HEK293 (cell line): ENCODE measurements around the gene ATP1A3.

ENCODE experiments used
- CTCF ChIA-PET: fragments of 350-600 bp; formaldehyde crosslinking; extraction: SDS; loops from one replicate; lab custom pipeline; 2021; ENCODE audit warnings: antibody characterized with exemption; lab: Yijun Ruan, JAX
- POLR2A ChIA-PET: fragments of 300-600 bp; formaldehyde crosslinking; extraction: SDS; loops from one replicate; lab custom pipeline; 2020; ENCODE audit warnings: antibody characterized with exemption, inconsistent platforms; lab: Yijun Ruan, JAX
- H3K27ac ChIP-seq: fragments of 200-500 bp; sonication (Bioruptor generic); 2 replicates; pipeline ENCODE4 v1.5.1; 2014; ENCODE audit warnings: low read depth, low read length, control low read depth, inconsistent platforms; ENCODE audit errors: extremely low read depth
- H3K36me3 ChIP-seq, 2 experiments: fragments of 200-500 bp in 1 of 2; sonication (Bioruptor generic) in 1 of 2; 1 replicate in 1 of 2; 2 replicates in 1 of 2; pipeline ENCODE4 v1.5.1; 2014 to 2017; ENCODE audit warnings: inconsistent platforms in 2 of 2, low read length in 2 of 2; ENCODE audit not compliant: control insufficient read depth in 2 of 2, insufficient read depth in 1 of 2
- H3K4me1 ChIP-seq: fragments of 200-500 bp; sonication (Bioruptor generic); 2 replicates; pipeline ENCODE4 v1.5.1; 2014; ENCODE audit warnings: mild to moderate bottlenecking, low read length, inconsistent platforms; ENCODE audit not compliant: control insufficient read depth, insufficient read depth
- H3K4me3 ChIP-seq: 2 replicates; pipeline ENCODE4 v1.5.1; 2011; ENCODE audit warnings: low read depth, mild to moderate bottlenecking, control low read depth, low read length, moderate library complexity
- H3K9me3 ChIP-seq: fragments of 200-500 bp; sonication (Bioruptor generic); 2 replicates; pipeline ENCODE4 v1.5.1; 2014; ENCODE audit warnings: low read depth, low read length, inconsistent platforms; ENCODE audit not compliant: control insufficient read depth, insufficient read depth
- GLIS2 ChIP-seq: fragments of 450-650 bp; formaldehyde crosslinking; IDR thresholded peaks from 2 replicates; pipeline ENCODE4 v1.5.1; 2016; ENCODE audit warnings: missing biosample characterization, missing genetic modification characterization
- HOXC10 ChIP-seq: sonication (generic); formaldehyde crosslinking; IDR thresholded peaks from 2 replicates; pipeline ENCODE4 v1.8.1; 2023; ENCODE audit warnings: mild to moderate bottlenecking, missing genetic modification reagents
- KLF1 ChIP-seq: fragments of 450-650 bp; formaldehyde crosslinking; IDR thresholded peaks from 2 replicates; pipeline ENCODE4 v1.5.1; 2016; ENCODE audit warnings: missing biosample characterization, missing genetic modification characterization
- KLF10 ChIP-seq: fragments of 450-650 bp; IDR thresholded peaks from 2 replicates; pipeline ENCODE4 v1.5.1; 2018; ENCODE audit warnings: missing biosample characterization, mild to moderate bottlenecking, missing genetic modification characterization
- MZF1 ChIP-seq: fragments of 450-650 bp; formaldehyde crosslinking; IDR thresholded peaks from 2 replicates; pipeline ENCODE4 v1.5.1; 2017; ENCODE audit warnings: missing biosample characterization, missing genetic modification characterization, borderline replicate concordance
- SCRT2 ChIP-seq: fragments of 450-650 bp; formaldehyde crosslinking; IDR thresholded peaks from 2 replicates; pipeline ENCODE4 v1.5.1; 2016; ENCODE audit warnings: missing biosample characterization, missing genetic modification characterization
- SP2 ChIP-seq: fragments of 450-650 bp; formaldehyde crosslinking; IDR thresholded peaks from 2 replicates; pipeline ENCODE4 v1.5.1; 2016; ENCODE audit warnings: missing biosample characterization, missing genetic modification characterization
- SP3 ChIP-seq: fragments of 450-650 bp; formaldehyde crosslinking; IDR thresholded peaks from 2 replicates; pipeline ENCODE4 v1.5.1; 2016; ENCODE audit warnings: missing biosample characterization, missing genetic modification characterization
- ZEB2 ChIP-seq: fragments of 450-650 bp; formaldehyde crosslinking; IDR thresholded peaks from 2 replicates; pipeline ENCODE4 v1.5.1; 2016; ENCODE audit warnings: missing biosample characterization, missing genetic modification characterization
- ZFP3 ChIP-seq: fragments of 450-650 bp; formaldehyde crosslinking; IDR thresholded peaks from 2 replicates; pipeline ENCODE4 v1.5.1; 2016; ENCODE audit warnings: low read depth, missing biosample characterization, missing genetic modification characterization
- ZIC2 ChIP-seq: fragments of 450-650 bp; formaldehyde crosslinking; IDR thresholded peaks from 2 replicates; pipeline ENCODE4 v1.5.1; 2016; ENCODE audit warnings: missing biosample characterization, missing genetic modification characterization
- ZNF530 ChIP-seq: fragments of 450-650 bp; formaldehyde crosslinking; IDR thresholded peaks from 2 replicates; pipeline ENCODE4 v1.5.1; 2016; ENCODE audit warnings: low read depth, missing biosample characterization, missing genetic modification characterization
- ZNF791 ChIP-seq: fragments of 450-650 bp; formaldehyde crosslinking; IDR thresholded peaks from 2 replicates; pipeline ENCODE4 v1.5.1; 2016; ENCODE audit warnings: missing biosample characterization, missing genetic modification characterization
- TF ChIP-seq, protein P1 (sequence below): fragments of 450-650 bp; formaldehyde crosslinking; IDR thresholded peaks from 2 replicates; pipeline ENCODE4 v1.5.1; 2017; ENCODE audit warnings: missing biosample characterization, mild to moderate bottlenecking, missing genetic modification characterization, moderate library complexity
- TF ChIP-seq, protein P2 (sequence below): fragments of 450-650 bp; formaldehyde crosslinking; IDR thresholded peaks from 2 replicates; pipeline ENCODE4 v1.5.1; 2016; ENCODE audit warnings: missing biosample characterization, missing genetic modification characterization
- TF ChIP-seq, protein P3 (sequence below): fragments of 450-650 bp; formaldehyde crosslinking; optimal IDR thresholded peaks from 2 replicates; pipeline ENCODE3; 2016; ENCODE audit warnings: missing biosample characterization, mild to moderate bottlenecking, missing genetic modification characterization
- TF ChIP-seq, protein P4 (sequence below): fragments of 450-650 bp; formaldehyde crosslinking; IDR thresholded peaks from 2 replicates; pipeline ENCODE4 v1.5.1; 2016; ENCODE audit warnings: missing biosample characterization, missing genetic modification characterization, borderline replicate concordance
- TF ChIP-seq, protein P5 (sequence below): fragments of 450-650 bp; formaldehyde crosslinking; conservative IDR thresholded peaks from 2 replicates; pipeline ENCODE4 v1.5.1; 2016; ENCODE audit warnings: low read depth, missing biosample characterization, missing genetic modification characterization

ATP1A3 gene

DNA sequence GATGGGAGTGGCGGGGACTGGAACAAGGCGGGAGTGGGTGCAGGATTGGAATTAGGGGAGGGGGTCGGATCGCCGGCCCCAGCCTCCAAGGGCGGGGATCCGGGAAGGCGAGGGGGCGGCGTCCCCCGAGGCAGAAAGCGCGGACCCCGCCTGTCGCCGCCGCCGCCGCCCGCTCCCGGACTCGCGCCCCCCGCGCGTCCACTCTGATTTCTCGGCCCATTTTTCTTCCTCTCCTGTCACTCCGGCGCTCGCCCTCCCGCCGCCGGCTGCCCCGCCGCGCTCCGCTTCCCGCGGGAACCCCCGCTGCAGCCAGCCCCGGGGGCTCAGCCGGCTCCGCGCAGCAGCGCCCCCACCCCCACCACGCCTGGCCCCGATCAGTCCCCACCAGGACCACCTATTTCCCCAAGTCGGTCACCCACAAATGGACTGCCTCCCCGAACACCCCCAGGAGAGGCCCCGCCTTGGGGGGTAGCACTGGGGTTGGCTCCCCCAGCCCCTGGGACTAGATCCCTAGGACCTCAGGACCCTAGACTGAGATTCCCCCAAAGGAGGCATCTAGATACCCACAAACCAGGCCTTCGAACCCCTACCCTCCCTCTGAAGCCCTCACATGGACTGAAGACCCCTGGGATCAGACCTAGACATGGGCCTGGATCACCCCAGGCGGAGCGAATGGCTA lies 53.2 kb downstream of the ATP1A3 start (continued):
- TF ChIP-seq SP2 (tag by site-specific recombination) (0 out of 2 replicates have a peak, but pooled peaks have one; percentile 41), KLF1 (tag by site-specific recombination) (0 out of 2 replicates have a peak, but pooled peaks have one; percentile 13), SP3 (no peak; the same call in 1 of the 2 replicates), GLIS2 (peak; percentile 28), ZEB2 (tag by site-specific recombination) (0 out of 2 replicates have a peak, but pooled peaks have one; percentile 28)
- TF ChIP-seq, protein P1, sequence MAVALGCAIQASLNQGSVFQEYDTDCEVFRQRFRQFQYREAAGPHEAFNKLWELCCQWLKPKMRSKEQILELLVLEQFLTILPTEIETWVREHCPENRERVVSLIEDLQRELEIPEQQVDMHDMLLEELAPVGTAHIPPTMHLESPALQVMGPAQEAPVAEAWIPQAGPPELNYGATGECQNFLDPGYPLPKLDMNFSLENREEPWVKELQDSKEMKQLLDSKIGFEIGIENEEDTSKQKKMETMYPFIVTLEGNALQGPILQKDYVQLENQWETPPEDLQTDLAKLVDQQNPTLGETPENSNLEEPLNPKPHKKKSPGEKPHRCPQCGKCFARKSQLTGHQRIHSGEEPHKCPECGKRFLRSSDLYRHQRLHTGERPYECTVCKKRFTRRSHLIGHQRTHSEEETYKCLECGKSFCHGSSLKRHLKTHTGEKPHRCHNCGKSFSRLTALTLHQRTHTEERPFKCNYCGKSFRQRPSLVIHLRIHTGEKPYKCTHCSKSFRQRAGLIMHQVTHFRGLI (tag by site-specific recombination) = no peak
- TF ChIP-seq, protein P2, sequence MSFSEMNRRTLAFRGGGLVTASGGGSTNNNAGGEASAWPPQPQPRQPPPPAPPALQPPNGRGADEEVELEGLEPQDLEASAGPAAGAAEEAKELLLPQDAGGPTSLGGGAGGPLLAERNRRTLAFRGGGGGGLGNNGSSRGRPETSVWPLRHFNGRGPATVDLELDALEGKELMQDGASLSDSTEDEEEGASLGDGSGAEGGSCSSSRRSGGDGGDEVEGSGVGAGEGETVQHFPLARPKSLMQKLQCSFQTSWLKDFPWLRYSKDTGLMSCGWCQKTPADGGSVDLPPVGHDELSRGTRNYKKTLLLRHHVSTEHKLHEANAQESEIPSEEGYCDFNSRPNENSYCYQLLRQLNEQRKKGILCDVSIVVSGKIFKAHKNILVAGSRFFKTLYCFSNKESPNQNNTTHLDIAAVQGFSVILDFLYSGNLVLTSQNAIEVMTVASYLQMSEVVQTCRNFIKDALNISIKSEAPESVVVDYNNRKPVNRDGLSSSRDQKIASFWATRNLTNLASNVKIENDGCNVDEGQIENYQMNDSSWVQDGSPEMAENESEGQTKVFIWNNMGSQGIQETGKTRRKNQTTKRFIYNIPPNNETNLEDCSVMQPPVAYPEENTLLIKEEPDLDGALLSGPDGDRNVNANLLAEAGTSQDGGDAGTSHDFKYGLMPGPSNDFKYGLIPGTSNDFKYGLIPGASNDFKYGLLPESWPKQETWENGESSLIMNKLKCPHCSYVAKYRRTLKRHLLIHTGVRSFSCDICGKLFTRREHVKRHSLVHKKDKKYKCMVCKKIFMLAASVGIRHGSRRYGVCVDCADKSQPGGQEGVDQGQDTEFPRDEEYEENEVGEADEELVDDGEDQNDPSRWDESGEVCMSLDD (tag by site-specific recombination) = 0 out of 2 replicates have a peak, but pooled peaks have one; percentile 1
- TF ChIP-seq, protein P3, sequence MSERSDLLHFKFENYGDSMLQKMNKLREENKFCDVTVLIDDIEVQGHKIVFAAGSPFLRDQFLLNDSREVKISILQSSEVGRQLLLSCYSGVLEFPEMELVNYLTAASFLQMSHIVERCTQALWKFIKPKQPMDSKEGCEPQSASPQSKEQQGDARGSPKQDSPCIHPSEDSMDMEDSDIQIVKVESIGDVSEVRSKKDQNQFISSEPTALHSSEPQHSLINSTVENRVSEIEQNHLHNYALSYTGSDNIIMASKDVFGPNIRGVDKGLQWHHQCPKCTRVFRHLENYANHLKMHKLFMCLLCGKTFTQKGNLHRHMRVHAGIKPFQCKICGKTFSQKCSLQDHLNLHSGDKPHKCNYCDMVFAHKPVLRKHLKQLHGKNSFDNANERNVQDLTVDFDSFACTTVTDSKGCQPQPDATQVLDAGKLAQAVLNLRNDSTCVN (tag by site-specific recombination) = peak; percentile 52

DNA sequence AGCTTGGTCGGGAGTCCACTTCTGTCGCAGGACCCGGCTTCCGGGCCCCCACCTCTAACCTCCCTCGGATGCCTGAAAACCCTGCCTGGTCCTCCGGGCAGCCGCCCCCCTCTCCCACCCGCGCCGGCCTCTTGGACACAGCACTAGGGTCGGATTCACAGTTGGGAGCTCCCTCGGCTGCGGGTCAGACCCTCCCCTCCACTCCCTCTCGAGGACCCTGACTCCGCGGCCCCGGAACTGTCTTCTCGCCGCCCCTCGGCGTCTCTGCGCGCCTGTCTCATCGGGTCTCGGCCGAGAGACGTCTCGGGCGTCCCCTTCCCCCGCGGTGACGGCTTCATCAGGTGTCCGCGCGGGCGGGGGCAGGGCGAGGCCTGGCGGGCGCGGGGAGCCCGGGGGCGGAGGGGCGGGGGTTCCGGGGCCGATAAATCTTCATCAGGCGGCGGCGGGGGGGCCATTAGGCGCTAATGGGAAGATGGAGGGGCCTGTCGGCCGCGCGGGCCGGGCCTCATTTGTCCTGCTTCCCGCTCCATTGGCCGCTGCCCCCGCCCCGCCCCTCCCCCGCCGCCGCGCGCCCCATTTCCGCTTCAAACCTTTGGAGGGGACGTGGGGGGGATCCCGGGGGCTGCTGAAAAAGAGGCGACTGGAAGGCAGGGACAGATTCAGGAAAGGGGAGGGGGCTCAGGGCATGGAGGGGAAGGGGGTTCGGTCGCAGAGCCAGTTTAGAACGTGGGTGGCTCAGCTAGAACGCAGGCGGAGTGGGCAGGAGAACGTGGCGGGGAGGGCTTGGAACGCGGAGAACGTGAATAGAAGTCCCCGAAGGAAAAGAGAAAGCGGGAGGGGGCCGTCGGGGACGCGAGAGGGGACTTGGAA lies 53.9 kb downstream of the ATP1A3 start:
- H3K4me3 ChIP-seq = peak overlapping the region; percentile 29
- no peaks in the 10 kb centered on the region for H3K9me3 ChIP-seq
- peaks cover 3% of the 10 kb centered on the region; the same call in 1 of the 2 replicates for H3K4me1 ChIP-seq
- H3K36me3 ChIP-seq = no peaks in the 10 kb centered on the region; a peak in 1 of 3 replicates
- ChIA-PET POLR2A (interaction anchor here (0.8 to 1.6 kb wide), 2 partner anchors 67 to 81 kb away, joined by 4 to 8 read pairs; partner anchors contain the start of gene RPS19), CTCF (interaction anchor here (0.5 kb wide), 1 partner anchor 314 kb away, joined by 3 read pairs; no protein-coding TSS in a partner anchor)
- peak overlapping the region; percentile 17; the same call in 1 of the 2 replicates for H3K27ac ChIP-seq
- no peak for TF ChIP-seq HOXC10 (CRISPR knock-in tag)
- peak; percentile 52 for TF ChIP-seq ZIC2
- no peak for TF ChIP-seq ZNF530 (tag by site-specific recombination)
- TF ChIP-seq SCRT2 (tag by site-specific recombination) = peak; percentile 94
- TF ChIP-seq, protein P4, sequence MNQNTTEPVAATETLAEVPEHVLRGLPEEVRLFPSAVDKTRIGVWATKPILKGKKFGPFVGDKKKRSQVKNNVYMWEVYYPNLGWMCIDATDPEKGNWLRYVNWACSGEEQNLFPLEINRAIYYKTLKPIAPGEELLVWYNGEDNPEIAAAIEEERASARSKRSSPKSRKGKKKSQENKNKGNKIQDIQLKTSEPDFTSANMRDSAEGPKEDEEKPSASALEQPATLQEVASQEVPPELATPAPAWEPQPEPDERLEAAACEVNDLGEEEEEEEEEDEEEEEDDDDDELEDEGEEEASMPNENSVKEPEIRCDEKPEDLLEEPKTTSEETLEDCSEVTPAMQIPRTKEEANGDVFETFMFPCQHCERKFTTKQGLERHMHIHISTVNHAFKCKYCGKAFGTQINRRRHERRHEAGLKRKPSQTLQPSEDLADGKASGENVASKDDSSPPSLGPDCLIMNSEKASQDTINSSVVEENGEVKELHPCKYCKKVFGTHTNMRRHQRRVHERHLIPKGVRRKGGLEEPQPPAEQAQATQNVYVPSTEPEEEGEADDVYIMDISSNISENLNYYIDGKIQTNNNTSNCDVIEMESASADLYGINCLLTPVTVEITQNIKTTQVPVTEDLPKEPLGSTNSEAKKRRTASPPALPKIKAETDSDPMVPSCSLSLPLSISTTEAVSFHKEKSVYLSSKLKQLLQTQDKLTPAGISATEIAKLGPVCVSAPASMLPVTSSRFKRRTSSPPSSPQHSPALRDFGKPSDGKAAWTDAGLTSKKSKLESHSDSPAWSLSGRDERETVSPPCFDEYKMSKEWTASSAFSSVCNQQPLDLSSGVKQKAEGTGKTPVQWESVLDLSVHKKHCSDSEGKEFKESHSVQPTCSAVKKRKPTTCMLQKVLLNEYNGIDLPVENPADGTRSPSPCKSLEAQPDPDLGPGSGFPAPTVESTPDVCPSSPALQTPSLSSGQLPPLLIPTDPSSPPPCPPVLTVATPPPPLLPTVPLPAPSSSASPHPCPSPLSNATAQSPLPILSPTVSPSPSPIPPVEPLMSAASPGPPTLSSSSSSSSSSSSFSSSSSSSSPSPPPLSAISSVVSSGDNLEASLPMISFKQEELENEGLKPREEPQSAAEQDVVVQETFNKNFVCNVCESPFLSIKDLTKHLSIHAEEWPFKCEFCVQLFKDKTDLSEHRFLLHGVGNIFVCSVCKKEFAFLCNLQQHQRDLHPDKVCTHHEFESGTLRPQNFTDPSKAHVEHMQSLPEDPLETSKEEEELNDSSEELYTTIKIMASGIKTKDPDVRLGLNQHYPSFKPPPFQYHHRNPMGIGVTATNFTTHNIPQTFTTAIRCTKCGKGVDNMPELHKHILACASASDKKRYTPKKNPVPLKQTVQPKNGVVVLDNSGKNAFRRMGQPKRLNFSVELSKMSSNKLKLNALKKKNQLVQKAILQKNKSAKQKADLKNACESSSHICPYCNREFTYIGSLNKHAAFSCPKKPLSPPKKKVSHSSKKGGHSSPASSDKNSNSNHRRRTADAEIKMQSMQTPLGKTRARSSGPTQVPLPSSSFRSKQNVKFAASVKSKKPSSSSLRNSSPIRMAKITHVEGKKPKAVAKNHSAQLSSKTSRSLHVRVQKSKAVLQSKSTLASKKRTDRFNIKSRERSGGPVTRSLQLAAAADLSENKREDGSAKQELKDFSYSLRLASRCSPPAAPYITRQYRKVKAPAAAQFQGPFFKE (tag by site-specific recombination) = no peak
- no peak for TF ChIP-seq ZFP3 (tag by site-specific recombination)
- TF ChIP-seq, protein P5, sequence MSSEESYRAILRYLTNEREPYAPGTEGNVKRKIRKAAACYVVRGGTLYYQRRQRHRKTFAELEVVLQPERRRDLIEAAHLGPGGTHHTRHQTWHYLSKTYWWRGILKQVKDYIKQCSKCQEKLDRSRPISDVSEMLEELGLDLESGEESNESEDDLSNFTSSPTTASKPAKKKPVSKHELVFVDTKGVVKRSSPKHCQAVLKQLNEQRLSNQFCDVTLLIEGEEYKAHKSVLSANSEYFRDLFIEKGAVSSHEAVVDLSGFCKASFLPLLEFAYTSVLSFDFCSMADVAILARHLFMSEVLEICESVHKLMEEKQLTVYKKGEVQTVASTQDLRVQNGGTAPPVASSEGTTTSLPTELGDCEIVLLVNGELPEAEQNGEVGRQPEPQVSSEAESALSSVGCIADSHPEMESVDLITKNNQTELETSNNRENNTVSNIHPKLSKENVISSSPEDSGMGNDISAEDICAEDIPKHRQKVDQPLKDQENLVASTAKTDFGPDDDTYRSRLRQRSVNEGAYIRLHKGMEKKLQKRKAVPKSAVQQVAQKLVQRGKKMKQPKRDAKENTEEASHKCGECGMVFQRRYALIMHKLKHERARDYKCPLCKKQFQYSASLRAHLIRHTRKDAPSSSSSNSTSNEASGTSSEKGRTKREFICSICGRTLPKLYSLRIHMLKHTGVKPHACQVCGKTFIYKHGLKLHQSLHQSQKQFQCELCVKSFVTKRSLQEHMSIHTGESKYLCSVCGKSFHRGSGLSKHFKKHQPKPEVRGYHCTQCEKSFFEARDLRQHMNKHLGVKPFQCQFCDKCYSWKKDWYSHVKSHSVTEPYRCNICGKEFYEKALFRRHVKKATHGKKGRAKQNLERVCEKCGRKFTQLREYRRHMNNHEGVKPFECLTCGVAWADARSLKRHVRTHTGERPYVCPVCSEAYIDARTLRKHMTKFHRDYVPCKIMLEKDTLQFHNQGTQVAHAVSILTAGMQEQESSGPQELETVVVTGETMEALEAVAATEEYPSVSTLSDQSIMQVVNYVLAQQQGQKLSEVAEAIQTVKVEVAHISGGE (tag by site-specific recombination) = 0 out of 2 replicates have a peak, but pooled peaks have one; percentile 14
- TF ChIP-seq KLF10 = no peak
- TF ChIP-seq MZF1 (tag by site-specific recombination) = peak; percentile 45; the same call in 1 of the 2 replicates
- no peak for TF ChIP-seq ZNF791 (tag by site-specific recombination)
